SK-N-SH treated with all-trans-retinoic acid at 6 μM for 48 hours (cell line): ENCODE results near the gene CLTCL1.
"Not testable (repeated sequence)": the region's sequence is repeated elsewhere in the genome, so short reads cannot be mapped to it uniquely, and the experiment has no call there.

ENCODE experiments used
- ATAC-seq: fragments of 200-7000 bp; cut with Tn5 transposase; 3 replicates; pipeline ENCODE4 v1.9.1; 2020; ENCODE audit warnings: mild to moderate bottlenecking, moderate library complexity
- BACH2 ChIP-seq: fragments of 250-450 bp; sonication (Bioruptor Pico); IDR thresholded peaks from 2 replicates; pipeline ENCODE4 v1.9.0; 2021; ENCODE audit warnings: mild to moderate bottlenecking, borderline replicate concordance
- CSDC2 ChIP-seq: fragments of 250-450 bp; sonication (Bioruptor Pico); IDR thresholded peaks from 2 replicates; pipeline ENCODE4 v1.5.0; 2020; ENCODE audit warnings: mild to moderate bottlenecking, moderate library complexity
- ESRRG ChIP-seq: fragments of 250-450 bp; sonication (Bioruptor Pico); IDR thresholded peaks from 2 replicates; pipeline ENCODE4 v1.6.1; 2021; ENCODE audit warnings: mild to moderate bottlenecking
- GLIS3 ChIP-seq: fragments of 250-450 bp; sonication (Bioruptor Pico); IDR thresholded peaks from 2 replicates; pipeline ENCODE4 v1.5.0; 2020; ENCODE audit warnings: mild to moderate bottlenecking, moderate library complexity
- ISL1 ChIP-seq: fragments of 250-450 bp; sonication (Bioruptor Pico); IDR thresholded peaks from 2 replicates; pipeline ENCODE4 v2.1.2; 2022; ENCODE audit warnings: mild to moderate bottlenecking, moderate library complexity
- OSR1 ChIP-seq: fragments of 250-450 bp; sonication (Bioruptor Pico); IDR thresholded peaks from 2 replicates; pipeline ENCODE4 v1.8.0; 2022; ENCODE audit warnings: moderate library complexity, mild to moderate bottlenecking, inconsistent platforms
- PPARA ChIP-seq: fragments of 250-450 bp; sonication (Bioruptor Pico); IDR thresholded peaks from 2 replicates; pipeline ENCODE4 v1.5.0; 2020; ENCODE audit warnings: mild to moderate bottlenecking, borderline replicate concordance
- RARB ChIP-seq: fragments of 250-450 bp; sonication (Bioruptor Pico); IDR thresholded peaks from 2 replicates; pipeline ENCODE4 v1.8.0; 2021; ENCODE audit warnings: mild to moderate bottlenecking, moderate library complexity
- SNAI2 ChIP-seq: fragments of 250-450 bp; sonication (Bioruptor Pico); IDR thresholded peaks from 2 replicates; pipeline ENCODE4 v1.5.0; 2020; ENCODE audit warnings: mild to moderate bottlenecking, moderate library complexity
- TCF4 ChIP-seq: fragments of 250-450 bp; sonication (Bioruptor Pico); IDR thresholded peaks from 2 replicates; pipeline ENCODE4 v1.8.0; 2021; ENCODE audit warnings: mild to moderate bottlenecking, moderate library complexity, borderline replicate concordance
- ZC3H10 ChIP-seq: fragments of 250-450 bp; sonication (Bioruptor Pico); IDR thresholded peaks from 2 replicates; pipeline ENCODE4 v1.5.1; 2021; ENCODE audit warnings: mild to moderate bottlenecking, moderate library complexity
- ZFP3 ChIP-seq: fragments of 250-450 bp; sonication (Bioruptor Pico); IDR thresholded peaks from 2 replicates; pipeline ENCODE4 v1.5.0; 2020; ENCODE audit warnings: mild to moderate bottlenecking, moderate library complexity
- ZFP30 ChIP-seq: fragments of 450-650 bp; formaldehyde crosslinking; IDR thresholded peaks from 2 replicates; pipeline ENCODE4 v1.5.0; 2022; ENCODE audit warnings: mild to moderate bottlenecking, moderate library complexity
- ZNF8 ChIP-seq: fragments of 450-650 bp; formaldehyde crosslinking; IDR thresholded peaks from 2 replicates; pipeline ENCODE4 v1.5.0; 2020; ENCODE audit warnings: mild to moderate bottlenecking, moderate library complexity
- TF ChIP-seq, protein P1 (sequence below): fragments of 250-450 bp; sonication (Bioruptor Pico); IDR thresholded peaks from 2 replicates; pipeline ENCODE4 v1.5.0; 2020; ENCODE audit warnings: mild to moderate bottlenecking, moderate library complexity
- TF ChIP-seq, protein P2 (sequence below): fragments of 250-450 bp; sonication (Bioruptor Pico); IDR thresholded peaks from 2 replicates; pipeline ENCODE4 v1.8.0; 2021; ENCODE audit warnings: low read depth, mild to moderate bottlenecking, moderate library complexity, borderline replicate concordance
- TF ChIP-seq, protein P3 (sequence below): fragments of 250-450 bp; sonication (Bioruptor Pico); IDR thresholded peaks from 2 replicates; pipeline ENCODE4 v1.8.0; 2020; ENCODE audit warnings: mild to moderate bottlenecking, moderate library complexity, borderline replicate concordance
- TF ChIP-seq, protein P4 (sequence below): fragments of 250-450 bp; sonication (Bioruptor Pico); IDR thresholded peaks from 2 replicates; pipeline ENCODE4 v1.5.1; 2020; ENCODE audit warnings: low read depth, mild to moderate bottlenecking, moderate library complexity

CLTCL1 gene

DNA sequence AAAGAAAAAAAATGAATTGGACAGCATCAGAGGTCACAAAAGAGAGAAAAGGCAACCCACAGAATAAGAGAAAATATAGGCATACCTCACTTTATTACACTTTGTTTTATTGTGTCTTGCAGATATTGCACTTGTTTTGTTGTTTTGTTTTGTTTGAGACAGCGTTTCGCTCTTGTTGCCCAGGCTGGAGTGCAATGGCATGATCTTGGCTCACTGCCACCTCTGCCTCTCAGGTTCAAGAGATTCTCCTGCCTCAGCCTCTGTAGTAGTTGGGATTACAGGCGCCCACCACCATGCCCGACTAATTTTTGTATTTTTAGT, 32.6 kb downstream of the CLTCL1 start:
- ATAC-seq = not testable (repeated sequence)

DNA sequence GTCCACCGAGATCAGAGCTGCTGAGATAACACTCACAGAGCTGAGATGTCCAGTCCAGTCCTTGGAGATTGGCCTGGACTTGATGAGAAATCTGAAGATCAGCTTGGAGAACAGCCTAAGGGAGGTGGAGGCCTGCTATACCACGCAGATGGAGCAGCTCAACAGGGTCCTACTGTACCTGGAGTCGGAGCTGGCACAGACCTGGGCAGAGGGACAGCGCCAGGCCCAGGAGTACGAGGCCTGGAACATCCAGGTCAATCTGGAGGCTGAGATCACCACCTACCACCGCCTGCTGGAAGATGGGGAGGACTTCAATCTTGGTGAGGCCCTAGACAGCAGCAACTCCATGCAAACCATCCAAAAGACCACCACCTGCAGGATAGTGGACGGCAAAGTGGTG, 33.1 kb downstream of the CLTCL1 start:
- no peak for ATAC-seq
- TF ChIP-seq, protein P1, sequence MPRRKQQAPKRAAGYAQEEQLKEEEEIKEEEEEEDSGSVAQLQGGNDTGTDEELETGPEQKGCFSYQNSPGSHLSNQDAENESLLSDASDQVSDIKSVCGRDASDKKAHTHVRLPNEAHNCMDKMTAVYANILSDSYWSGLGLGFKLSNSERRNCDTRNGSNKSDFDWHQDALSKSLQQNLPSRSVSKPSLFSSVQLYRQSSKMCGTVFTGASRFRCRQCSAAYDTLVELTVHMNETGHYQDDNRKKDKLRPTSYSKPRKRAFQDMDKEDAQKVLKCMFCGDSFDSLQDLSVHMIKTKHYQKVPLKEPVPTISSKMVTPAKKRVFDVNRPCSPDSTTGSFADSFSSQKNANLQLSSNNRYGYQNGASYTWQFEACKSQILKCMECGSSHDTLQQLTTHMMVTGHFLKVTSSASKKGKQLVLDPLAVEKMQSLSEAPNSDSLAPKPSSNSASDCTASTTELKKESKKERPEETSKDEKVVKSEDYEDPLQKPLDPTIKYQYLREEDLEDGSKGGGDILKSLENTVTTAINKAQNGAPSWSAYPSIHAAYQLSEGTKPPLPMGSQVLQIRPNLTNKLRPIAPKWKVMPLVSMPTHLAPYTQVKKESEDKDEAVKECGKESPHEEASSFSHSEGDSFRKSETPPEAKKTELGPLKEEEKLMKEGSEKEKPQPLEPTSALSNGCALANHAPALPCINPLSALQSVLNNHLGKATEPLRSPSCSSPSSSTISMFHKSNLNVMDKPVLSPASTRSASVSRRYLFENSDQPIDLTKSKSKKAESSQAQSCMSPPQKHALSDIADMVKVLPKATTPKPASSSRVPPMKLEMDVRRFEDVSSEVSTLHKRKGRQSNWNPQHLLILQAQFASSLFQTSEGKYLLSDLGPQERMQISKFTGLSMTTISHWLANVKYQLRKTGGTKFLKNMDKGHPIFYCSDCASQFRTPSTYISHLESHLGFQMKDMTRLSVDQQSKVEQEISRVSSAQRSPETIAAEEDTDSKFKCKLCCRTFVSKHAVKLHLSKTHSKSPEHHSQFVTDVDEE (CRISPR knock-in tag) = no peak
- TF ChIP-seq ZNF8 (CRISPR knock-in tag) = no peak
- TF ChIP-seq, protein P2, sequence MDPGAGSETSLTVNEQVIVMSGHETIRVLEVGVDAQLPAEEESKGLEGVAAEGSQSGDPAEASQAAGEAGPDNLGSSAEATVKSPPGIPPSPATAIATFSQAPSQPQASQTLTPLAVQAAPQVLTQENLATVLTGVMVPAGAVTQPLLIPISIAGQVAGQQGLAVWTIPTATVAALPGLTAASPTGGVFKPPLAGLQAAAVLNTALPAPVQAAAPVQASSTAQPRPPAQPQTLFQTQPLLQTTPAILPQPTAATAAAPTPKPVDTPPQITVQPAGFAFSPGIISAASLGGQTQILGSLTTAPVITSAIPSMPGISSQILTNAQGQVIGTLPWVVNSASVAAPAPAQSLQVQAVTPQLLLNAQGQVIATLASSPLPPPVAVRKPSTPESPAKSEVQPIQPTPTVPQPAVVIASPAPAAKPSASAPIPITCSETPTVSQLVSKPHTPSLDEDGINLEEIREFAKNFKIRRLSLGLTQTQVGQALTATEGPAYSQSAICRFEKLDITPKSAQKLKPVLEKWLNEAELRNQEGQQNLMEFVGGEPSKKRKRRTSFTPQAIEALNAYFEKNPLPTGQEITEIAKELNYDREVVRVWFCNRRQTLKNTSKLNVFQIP (CRISPR knock-in tag) = no peak
- no peak for TF ChIP-seq PPARA (CRISPR knock-in tag)
- TF ChIP-seq, protein P3, sequence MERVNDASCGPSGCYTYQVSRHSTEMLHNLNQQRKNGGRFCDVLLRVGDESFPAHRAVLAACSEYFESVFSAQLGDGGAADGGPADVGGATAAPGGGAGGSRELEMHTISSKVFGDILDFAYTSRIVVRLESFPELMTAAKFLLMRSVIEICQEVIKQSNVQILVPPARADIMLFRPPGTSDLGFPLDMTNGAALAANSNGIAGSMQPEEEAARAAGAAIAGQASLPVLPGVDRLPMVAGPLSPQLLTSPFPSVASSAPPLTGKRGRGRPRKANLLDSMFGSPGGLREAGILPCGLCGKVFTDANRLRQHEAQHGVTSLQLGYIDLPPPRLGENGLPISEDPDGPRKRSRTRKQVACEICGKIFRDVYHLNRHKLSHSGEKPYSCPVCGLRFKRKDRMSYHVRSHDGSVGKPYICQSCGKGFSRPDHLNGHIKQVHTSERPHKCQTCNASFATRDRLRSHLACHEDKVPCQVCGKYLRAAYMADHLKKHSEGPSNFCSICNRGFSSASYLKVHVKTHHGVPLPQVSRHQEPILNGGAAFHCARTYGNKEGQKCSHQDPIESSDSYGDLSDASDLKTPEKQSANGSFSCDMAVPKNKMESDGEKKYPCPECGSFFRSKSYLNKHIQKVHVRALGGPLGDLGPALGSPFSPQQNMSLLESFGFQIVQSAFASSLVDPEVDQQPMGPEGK (CRISPR knock-in tag) = no peak
- TF ChIP-seq ESRRG (CRISPR knock-in tag) = no peak
- no peak for TF ChIP-seq GLIS3
- no peak for TF ChIP-seq RARB (CRISPR knock-in tag)
- TF ChIP-seq, protein P4, sequence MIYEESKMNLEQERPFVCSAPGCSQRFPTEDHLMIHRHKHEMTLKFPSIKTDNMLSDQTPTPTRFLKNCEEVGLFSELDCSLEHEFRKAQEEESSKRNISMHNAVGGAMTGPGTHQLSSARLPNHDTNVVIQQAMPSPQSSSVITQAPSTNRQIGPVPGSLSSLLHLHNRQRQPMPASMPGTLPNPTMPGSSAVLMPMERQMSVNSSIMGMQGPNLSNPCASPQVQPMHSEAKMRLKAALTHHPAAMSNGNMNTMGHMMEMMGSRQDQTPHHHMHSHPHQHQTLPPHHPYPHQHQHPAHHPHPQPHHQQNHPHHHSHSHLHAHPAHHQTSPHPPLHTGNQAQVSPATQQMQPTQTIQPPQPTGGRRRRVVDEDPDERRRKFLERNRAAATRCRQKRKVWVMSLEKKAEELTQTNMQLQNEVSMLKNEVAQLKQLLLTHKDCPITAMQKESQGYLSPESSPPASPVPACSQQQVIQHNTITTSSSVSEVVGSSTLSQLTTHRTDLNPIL = no peak
- no peak for TF ChIP-seq ZFP30 (CRISPR knock-in tag)
- TF ChIP-seq, all 23 proteins: peak for 0

DNA sequence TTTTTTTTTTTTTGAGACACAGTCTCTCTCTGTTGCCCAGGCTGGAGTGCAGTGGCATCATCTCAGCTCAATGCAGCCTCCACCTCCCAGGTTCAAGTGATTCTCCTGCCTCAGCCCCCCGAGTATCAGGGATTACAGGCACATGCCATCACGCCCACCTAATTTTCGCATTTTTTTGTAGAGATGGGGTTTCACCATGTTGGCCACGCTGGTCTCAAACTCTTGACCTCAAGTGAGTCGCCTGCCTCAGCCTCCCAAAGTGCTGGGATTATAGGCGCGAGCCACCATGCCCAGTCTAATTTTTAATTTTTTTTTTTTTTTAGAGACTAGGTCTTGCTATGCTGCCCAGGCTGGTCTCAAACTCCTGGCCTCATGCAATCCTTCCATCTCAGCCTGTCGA, 35.2 kb downstream of the CLTCL1 start:
- not testable (repeated sequence) for ATAC-seq

DNA sequence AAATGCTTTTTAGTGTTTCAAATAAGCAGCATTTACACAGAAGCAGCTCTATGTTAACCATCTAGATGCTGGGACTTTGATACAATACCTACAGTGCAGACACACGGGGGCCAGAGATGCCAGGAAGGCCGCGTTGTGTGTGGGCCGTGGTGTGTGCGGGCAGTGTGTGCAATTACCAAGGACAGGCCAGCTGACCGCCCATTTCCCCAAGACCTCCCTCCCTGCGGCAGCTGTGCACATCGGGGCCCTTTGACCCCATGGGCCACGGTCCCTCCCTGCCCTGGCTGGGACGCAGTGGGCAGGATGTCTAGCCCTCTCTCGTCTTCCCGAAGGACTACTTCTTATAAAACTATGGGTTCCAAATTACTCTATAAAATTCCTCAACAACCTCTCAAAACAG, 38.4 kb downstream of the CLTCL1 start:
- no peak for ATAC-seq

More for the DNA sequence above, 38.4 kb downstream of the CLTCL1 start:
- TF ChIP-seq ZC3H10 (CRISPR knock-in tag) (no peak), TCF4 (CRISPR knock-in tag) (no peak), BACH2 (CRISPR knock-in tag) (no peak), ZFP30 (CRISPR knock-in tag) (no peak), ZFP3 (CRISPR knock-in tag) (no peak), ISL1 (CRISPR knock-in tag) (no peak), PPARA (CRISPR knock-in tag) (no peak), OSR1 (CRISPR knock-in tag) (no peak), CSDC2 (CRISPR knock-in tag) (no peak), SNAI2 (CRISPR knock-in tag) (no peak)
- TF ChIP-seq, protein P1 (CRISPR knock-in tag) = no peak
- TF ChIP-seq, protein P3 (CRISPR knock-in tag) = no peak
- TF ChIP-seq, protein P2 (CRISPR knock-in tag) = no peak
